Panc1 (cell line): ENCODE measurements around the gene CLDN22. TPM values are rescaled to one million over a fixed set of nuclear protein-coding genes. Genes with fewer than 3 reads are reported as not detected.

Source experiments
- ATAC-seq: fragments of 200-7000 bp; cut with Tn5 transposase; 2 replicates; pipeline ENCODE4 v1.9.1; 2020; ENCODE audit warnings: mild to moderate bottlenecking, moderate library complexity
- BruUV-seq: library from RNA; stranded (reverse); fragments of 400-500 nt; replicated peaks from 2 replicates; lab custom pipeline; 2021; lab: Mats Ljungman, UMichigan
- CTCF ChIA-PET: fragments of 300-600 bp; sonication (Branson Sonifier 250); formaldehyde crosslinking; loops from one replicate; lab custom pipeline; 2022; ENCODE audit warnings: antibody characterized with exemption; lab: Charles Lee
- POLR2A ChIA-PET: fragments of 300-600 bp; sonication (Branson Sonifier 250); formaldehyde crosslinking; loops from one replicate; lab custom pipeline; 2022; ENCODE audit warnings: antibody characterized with exemption; lab: Charles Lee
- DNase-seq: peaks from one replicate; pipeline ENCODE4 v3.0.0-alpha.2; 2010; ENCODE audit warnings: low read depth, low spot score
- H3K27ac ChIP-seq: 2 replicates; pipeline ENCODE4 v1.5.1; 2011; ENCODE audit warnings: mild to moderate bottlenecking, low read length, inconsistent platforms
- H3K27me3 ChIP-seq: fragments of 200-500 bp; sonication (Bioruptor generic); 2 replicates; pipeline ENCODE4 v1.6.0; 2014; ENCODE audit warnings: low read length, inconsistent platforms; ENCODE audit not compliant: control insufficient read depth, insufficient read depth
- H3K36me3 ChIP-seq: fragments of 200-500 bp; sonication (Bioruptor generic); 2 replicates; pipeline ENCODE4 v1.5.1; 2014; ENCODE audit warnings: inconsistent platforms, mild to moderate bottlenecking, low read length, moderate library complexity; ENCODE audit not compliant: control insufficient read depth, insufficient read depth
- H3K4me1 ChIP-seq: 2 replicates; pipeline ENCODE4 v1.5.1; 2011; ENCODE audit warnings: inconsistent platforms, mild to moderate bottlenecking, low read length, moderate library complexity; ENCODE audit not compliant: control insufficient read depth, insufficient read depth
- H3K4me3 ChIP-seq, 2 experiments: 2 replicates each; pipeline ENCODE4 v1.5.1; 2011 to 2012; ENCODE audit warnings: low read depth in 2 of 2, low read length in 2 of 2, mild to moderate bottlenecking in 2 of 2, inconsistent platforms in 1 of 2, moderate library complexity in 1 of 2
- H3K9me3 ChIP-seq: fragments of 200-500 bp; sonication (Bioruptor generic); 2 replicates; pipeline ENCODE4 v1.5.1; 2014; ENCODE audit warnings: low read depth, mild to moderate bottlenecking, inconsistent platforms, low read length, moderate library complexity; ENCODE audit not compliant: control insufficient read depth, insufficient read depth
- CTCF ChIP-seq: fragments of 450-650 bp; IDR thresholded peaks from 2 replicates; pipeline ENCODE4 v1.5.1; 2017; ENCODE audit warnings: mild to moderate bottlenecking
- POLR2AphosphoS5 ChIP-seq: IDR thresholded peaks from 2 replicates; pipeline ENCODE4 v1.6.1; 2012; ENCODE audit warnings: mild to moderate bottlenecking, low read depth, low read length, moderate library complexity
- REST ChIP-seq, 2 experiments: IDR thresholded peaks; 2 replicates each; pipeline ENCODE4 v1.6.1; 2011 to 2012; ENCODE audit warnings: low read depth in 2 of 2, control low read depth in 1 of 2, low read length in 1 of 2, mild to moderate bottlenecking in 1 of 2, moderate library complexity in 1 of 2; ENCODE audit not compliant: insufficient read depth in 1 of 2
- SIN3A ChIP-seq: IDR thresholded peaks from 2 replicates; pipeline ENCODE4 v1.6.1; 2012; ENCODE audit warnings: low read depth, mild to moderate bottlenecking, low read length, moderate library complexity, borderline replicate concordance; ENCODE audit not compliant: insufficient read depth
- TCF7L2 ChIP-seq: IDR thresholded peaks from 2 replicates; pipeline ENCODE4 v1.6.1; 2011; ENCODE audit warnings: mild to moderate bottlenecking, low read depth, low read length, inconsistent platforms
- in situ Hi-C: cut with HindIII; loops from 2 replicates; pipeline ENCODE4 v1.10.0; 2016; ENCODE audit warnings: low sequenced_read_pairs, low pct_unique_long_range_greater_than_20kb
- intact Hi-C: fragments of 100-400 bp; cut with micrococcal nuclease; formaldehyde crosslinking; loops from one replicate; pipeline ENCODE4 v1.10.0; 2022; ENCODE audit not compliant: unreplicated experiment
- total RNA-seq: library from RNA; stranded (reverse); gene quantifications from one replicate; pipeline ENCODE4 v1.2.1, GENCODE V29; 2021; ENCODE audit not compliant: unreplicated experiment

The CLDN22 gene
- total RNA-seq, 1 experiment from 2014 or later: not detected

GRCh38 chr4:183299464-183299863 is 20.6 kb downstream of the CLDN22 start:
- TF ChIP-seq CTCF (no peak), TCF7L2 (no peak), SIN3A (no peak), POLR2AphosphoS5 (no peak), REST (IDR thresholded peaks at IDR 0.05; ENCODE audit: insufficient read depth in 1 of 2, low read depth in 2 of 2, low read length in 1 of 2) (no peak)

GRCh38 chr4:183297675-183298074 is 22.4 kb downstream of the CLDN22 start:
- BruUV-seq: no TSS peak
- no peaks in the 10 kb centered on the region for H3K9me3 ChIP-seq
- no peak overlapping the region for H3K27ac ChIP-seq
- H3K27me3 ChIP-seq: no peaks in the 10 kb centered on the region
- no peak for DNase-seq
- ChIA-PET CTCF (no interaction called here), POLR2A (no interaction called here)
- TF ChIP-seq SIN3A: no peak
- TF ChIP-seq REST (IDR thresholded peaks at IDR 0.05; ENCODE audit: insufficient read depth in 1 of 2, low read depth in 2 of 2, low read length in 1 of 2): no peak
- no peak for TF ChIP-seq CTCF
- TF ChIP-seq TCF7L2: no peak
- TF ChIP-seq POLR2AphosphoS5: no peak
- in situ Hi-C loops (no loop called here), intact Hi-C loops (no loop called here)
- H3K4me1 ChIP-seq: no peaks in the 10 kb centered on the region
- H3K36me3 ChIP-seq: peaks cover 5% of the 10 kb centered on the region; the same call in 1 of the 2 replicates
- ATAC-seq: no peak
- no peak overlapping the region for H3K4me3 ChIP-seq

More at GRCh38 chr4:183299464-183299863, 20.6 kb downstream of the CLDN22 start:
- CTCF ChIA-PET: no interaction called here
- Histone ChIP-seq H3K36me3 (peaks cover 5% of the 10 kb centered on the region; the same call in 1 of the 2 replicates), H3K4me3 (no peak overlapping the region), H3K27me3 (no peaks in the 10 kb centered on the region), H3K4me1 (no peaks in the 10 kb centered on the region), H3K9me3 (no peaks in the 10 kb centered on the region), H3K27ac (no peak overlapping the region)
- no TSS peak for BruUV-seq
- in situ Hi-C loops: no loop called here
- intact Hi-C loops: no loop called here
- ATAC-seq (no peak), DNase-seq (no peak)
- POLR2A ChIA-PET: no interaction called here
